Activated CD4-positive, alpha-beta T cell treated with anti-CD3 and anti-CD28 coated beads, Interleukin-2, Interleukin-6, amounts not matched to agents 100 ng/mL and 50 ng/mL, durations not matched to agents 16 hours and 8 hours (primary cell): ENCODE results near the gene CADM2.

ENCODE experiments used
- DNase-seq: peaks from one replicate; pipeline ENCODE4 v3.0.0-alpha.2; 2020

CADM2 gene

DNA sequence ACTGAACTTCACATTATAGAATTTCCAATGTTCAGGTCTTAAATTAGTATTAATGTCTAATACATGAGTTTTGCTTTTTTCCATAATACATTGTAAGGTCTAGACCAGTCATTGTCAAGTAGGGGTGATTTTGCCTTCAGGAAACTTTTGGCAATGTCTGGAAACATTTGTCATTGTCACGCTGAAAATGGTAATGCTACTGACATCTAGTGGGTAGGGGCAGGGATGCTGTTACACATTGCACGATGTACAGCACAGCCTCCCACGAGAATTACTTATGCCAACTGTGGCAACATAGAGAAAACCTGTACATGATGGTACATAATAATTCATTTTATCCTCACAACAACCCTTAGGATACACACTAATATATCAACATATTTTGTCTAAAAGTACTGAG is 384.1 kb downstream of the CADM2 start:
- peak; percentile 0 for DNase-seq

DNA sequence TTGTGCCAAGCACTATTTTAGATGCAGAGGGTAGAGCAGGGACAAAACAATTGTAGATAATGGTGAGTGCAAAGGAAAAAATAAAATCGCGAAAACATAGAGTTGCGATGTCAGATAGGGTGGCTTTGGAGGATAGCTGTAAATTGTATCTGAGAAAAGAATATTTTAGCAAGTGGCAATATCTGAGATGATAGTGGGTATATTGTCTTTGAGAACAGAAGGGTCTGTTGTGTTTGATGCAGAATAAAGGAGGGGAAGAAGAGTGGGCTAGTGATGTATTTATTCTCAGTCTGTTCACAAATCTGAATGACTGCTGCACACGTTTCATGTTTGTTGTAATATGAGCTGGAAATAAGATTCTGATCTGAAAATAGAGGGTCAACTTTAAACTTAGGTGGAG is 396.8 kb downstream of the CADM2 start:
- DNase-seq = no peak

- peak; percentile 23 for DNase-seq
Measured at GRCh38 chr3:85360742-85361387, 402.1 kb downstream of the CADM2 start.

GRCh38 chr3:85364296-85364909 is 405.6 kb downstream of the CADM2 start:
- no peak for DNase-seq

DNA sequence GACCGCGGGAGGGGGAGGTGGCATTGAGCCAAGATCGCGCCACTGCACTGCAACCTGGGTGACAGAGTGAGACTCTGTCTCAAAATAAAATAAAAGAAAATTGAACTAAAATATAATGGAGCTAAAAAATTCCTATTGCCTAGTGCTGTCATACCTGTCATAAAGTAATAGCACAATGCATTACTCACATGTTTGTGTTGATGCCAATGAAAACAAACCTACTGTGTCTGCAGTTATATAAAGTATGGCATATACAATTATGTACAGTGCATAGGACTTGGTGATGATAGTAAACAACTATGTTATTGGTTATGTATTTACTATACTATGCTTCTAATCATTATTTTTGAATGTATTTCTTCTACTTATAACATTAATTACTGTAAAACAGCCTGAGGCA is 411.6 kb downstream of the CADM2 start:
- no peak for DNase-seq

DNA sequence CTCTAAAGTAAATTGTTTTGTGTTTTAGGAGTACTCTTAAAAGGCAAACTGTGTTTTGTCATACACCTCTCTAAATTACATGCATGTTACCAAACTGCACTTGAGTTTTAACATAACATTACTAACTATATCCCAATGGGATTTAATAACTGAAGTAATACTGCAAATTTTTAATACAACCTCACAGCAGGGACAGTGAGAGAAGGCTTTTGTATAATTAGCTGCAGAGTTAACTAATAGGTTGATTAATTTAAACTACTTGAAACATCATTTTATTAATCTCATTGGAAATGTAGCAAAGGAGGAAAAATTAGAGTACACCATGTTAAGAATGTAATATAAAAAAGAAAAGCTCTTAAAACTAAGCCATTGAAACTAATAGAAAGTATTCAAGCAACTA is 417.3 kb downstream of the CADM2 start:
- no peak for DNase-seq

DNA sequence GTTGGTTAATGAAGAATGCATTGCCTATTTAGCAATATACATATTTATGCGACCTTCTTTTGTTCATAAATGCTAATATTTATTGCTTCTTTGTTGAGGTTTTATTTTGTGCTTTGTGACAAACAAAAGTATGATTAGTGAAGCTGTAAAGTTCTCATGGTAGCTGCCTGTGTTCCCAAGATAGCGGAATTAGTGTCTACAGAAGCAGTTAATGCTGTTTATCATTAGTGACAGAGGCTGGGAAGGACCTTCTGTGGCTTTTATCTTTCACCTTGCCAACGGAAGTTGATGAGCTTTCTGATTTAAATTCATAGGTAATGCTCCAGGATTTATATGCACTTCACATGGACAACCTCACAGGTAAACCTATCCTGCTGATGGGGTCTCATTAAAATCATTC is 418.3 kb downstream of the CADM2 start:
- no peak for DNase-seq

GRCh38 chr3:85384372-85384771 is 425.6 kb downstream of the CADM2 start:
- DNase-seq = no peak

GRCh38 chr3:85387913-85388505 is 429.2 kb downstream of the CADM2 start:
- DNase-seq = no peak

DNA sequence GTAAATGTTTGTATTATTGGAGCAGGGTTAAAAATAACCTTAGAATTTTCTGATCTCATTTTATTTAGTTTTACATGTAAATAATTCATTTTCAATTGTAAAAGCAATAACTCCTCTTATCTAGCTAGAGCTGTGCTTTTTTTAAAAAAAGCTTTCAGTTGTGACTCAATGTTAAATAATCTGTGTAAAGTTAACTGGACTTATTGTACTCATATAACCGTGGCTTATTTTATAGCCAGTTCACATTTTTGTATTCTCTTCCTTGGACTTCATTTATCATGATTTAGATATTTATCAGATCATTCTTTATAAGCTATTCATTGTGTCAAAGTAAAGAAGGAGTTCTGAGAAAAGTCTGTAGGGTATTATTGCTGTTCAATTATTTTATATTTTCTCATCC is 435.6 kb downstream of the CADM2 start:
- no peak for DNase-seq

GRCh38 chr3:85397434-85397833 is 438.6 kb downstream of the CADM2 start:
- DNase-seq = no peak

DNA sequence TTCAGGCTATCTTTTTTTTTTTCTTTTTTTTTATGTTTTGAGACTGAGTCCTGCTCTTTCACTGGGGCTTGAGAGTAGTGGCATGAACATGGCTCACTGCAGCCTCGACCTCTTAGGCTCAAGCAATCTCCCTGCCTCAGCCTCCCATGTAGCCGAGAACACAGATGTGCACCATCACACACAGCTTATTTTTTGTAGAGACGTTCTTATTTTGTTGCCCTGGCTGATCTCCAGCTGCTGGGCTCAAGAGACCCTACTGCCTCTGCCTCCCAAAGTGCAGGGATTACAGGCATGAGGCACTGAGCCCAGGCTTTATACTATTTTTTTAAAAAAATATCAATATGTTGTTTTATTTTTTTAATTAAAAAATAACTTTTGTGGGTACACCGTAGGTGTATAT is 467.3 kb downstream of the CADM2 start:
- DNase-seq = no peak

DNA sequence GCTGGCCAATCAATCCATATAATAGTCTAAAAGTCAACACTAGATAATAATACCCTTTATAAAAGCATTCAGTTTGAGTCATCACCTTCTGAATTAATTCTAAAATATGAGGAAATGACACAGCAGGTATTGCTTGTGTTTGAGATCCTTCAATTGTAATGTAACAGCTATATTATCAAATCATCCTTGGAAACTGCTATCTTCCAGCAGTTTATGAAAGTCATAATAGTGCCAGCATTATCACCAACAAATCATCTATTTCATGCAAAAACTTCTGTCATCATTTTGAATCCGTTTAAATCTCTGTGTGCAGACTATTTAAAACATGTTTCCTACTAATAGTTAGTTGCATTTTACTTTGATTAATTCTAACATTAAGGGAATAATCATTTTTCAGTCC is 468.7 kb downstream of the CADM2 start:
- DNase-seq = no peak

DNA sequence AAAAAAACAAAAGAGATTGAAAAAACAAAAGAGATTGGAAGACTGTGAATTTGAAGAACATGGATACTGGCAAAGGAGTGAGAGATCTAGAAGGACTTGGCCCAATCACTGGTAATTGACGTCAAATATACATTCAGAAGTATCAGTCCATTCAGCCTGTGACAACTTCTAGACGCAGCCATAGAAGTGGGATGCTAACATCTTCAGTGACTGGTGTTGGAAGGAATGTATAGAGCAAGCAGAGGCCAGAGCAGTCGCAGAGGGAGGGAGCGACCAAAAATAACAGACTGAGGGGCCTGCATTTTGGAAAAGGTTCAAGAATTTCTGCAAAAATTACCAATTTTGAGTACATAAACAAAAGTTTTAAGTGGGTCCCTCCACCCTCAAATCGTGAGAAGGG is 473.3 kb downstream of the CADM2 start:
- no peak for DNase-seq

- no peak for DNase-seq
Measured at GRCh38 chr3:85433319-85433718, 474.5 kb downstream of the CADM2 start.

- no peak for DNase-seq
Measured at GRCh38 chr3:85455561-85456200, 496.9 kb downstream of the CADM2 start.

GRCh38 chr3:85474241-85474640 is 515.5 kb downstream of the CADM2 start:
- no peak for DNase-seq

- DNase-seq = no peak
Measured at GRCh38 chr3:85475346-85475745, 516.6 kb downstream of the CADM2 start.

- no peak for DNase-seq
Measured at GRCh38 chr3:85476891-85477495, 518.2 kb downstream of the CADM2 start.

- no peak for DNase-seq
Measured at GRCh38 chr3:85481411-85482212, 522.8 kb downstream of the CADM2 start.

DNA sequence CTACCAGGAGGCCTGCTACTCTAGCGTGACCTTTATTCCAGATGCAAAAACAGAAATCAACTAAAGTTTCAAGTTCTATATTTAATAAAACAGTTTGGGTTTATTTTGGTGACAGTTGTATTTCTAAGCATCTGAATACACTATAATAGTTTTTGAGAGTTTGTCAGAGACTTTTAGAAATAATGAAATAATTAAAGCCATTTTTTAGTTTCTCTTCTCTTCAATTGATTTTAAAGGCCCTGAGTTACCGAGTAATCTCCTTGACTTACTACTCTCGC is 523.4 kb downstream of the CADM2 start:
- no peak for DNase-seq

- no peak for DNase-seq
Measured at GRCh38 chr3:85483986-85484385, 525.2 kb downstream of the CADM2 start.

DNA sequence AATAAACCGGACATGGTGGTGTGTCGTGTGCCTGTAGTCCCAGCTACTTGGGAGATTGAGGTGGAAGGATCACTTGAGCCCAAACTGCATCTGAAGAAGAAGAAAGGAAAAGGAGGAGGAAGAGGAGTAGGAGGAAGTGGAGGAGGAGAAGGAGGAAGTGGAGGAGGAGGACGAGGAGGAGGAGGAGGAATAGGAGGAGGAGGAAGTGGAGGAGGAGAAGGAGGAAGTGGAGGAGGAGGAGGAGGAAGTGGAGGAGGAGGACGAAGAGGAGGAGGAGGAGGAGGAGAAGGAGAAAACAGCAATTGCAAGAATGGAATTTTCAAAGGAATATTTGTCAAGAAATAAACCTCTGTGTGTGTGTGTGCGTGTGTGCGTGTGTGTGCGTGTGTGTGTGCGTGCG is 528.6 kb downstream of the CADM2 start:
- no peak for DNase-seq
